D721Med (cell line): ENCODE measurements around the gene GBA3.

ENCODE experiments used
- DNase-seq: peaks from one replicate; pipeline ENCODE4 v3.0.0; 2011; ENCODE audit warnings: low spot score; ENCODE audit not compliant: insufficient read length
- FAIRE-seq: peaks from 2 replicates; lab custom pipeline; 2011; peaks lifted over from hg19 to GRCh38; lab: Jason Lieb, UNC
- CTCF ChIP-seq: IDR thresholded peaks from 2 replicates; pipeline ENCODE4 v1.5.1; 2012; ENCODE audit warnings: mild to moderate bottlenecking, control low read depth; ENCODE audit not compliant: insufficient read depth; ENCODE audit errors: missing control alignments

The GBA3 gene

GRCh38 chr4:22787753-22788375 lies 95.1 kb downstream of the GBA3 start:
- FAIRE-seq = no peak
- TF ChIP-seq CTCF = no peak
- no peak for DNase-seq

- no peak for TF ChIP-seq CTCF
- FAIRE-seq = no peak
- no peak for DNase-seq
Observed at GRCh38 chr4:22790631-22791030, 97.9 kb downstream of the GBA3 start.

GRCh38 chr4:22794732-22795131 lies 102.0 kb downstream of the GBA3 start:
- DNase-seq = no peak
- no peak for TF ChIP-seq CTCF
- no peak for FAIRE-seq

- no peak for FAIRE-seq
Observed at GRCh38 chr4:22801391-22801790, 108.7 kb downstream of the GBA3 start.

GRCh38 chr4:22802876-22803275 lies 110.1 kb downstream of the GBA3 start:
- no peak for TF ChIP-seq CTCF
- FAIRE-seq (no peak), DNase-seq (no peak)

More at GRCh38 chr4:22801391-22801790, 108.7 kb downstream of the GBA3 start:
- no peak for TF ChIP-seq CTCF
- DNase-seq = no peak

- DNase-seq (no peak), FAIRE-seq (no peak)
- TF ChIP-seq CTCF = no peak
Observed at GRCh38 chr4:22803512-22803911, 110.8 kb downstream of the GBA3 start.

GRCh38 chr4:22814906-22815305 lies 122.2 kb downstream of the GBA3 start:
- no peak for FAIRE-seq
- TF ChIP-seq CTCF = no peak
- DNase-seq = no peak
